ENCODE measurements around the gene SLC13A3.

SLC13A3 gene

GRCh38 chr20:46581391-46581790, 69.9 kb downstream of the SLC13A3 start:
- DNase-seq (ENCODE audit: low read depth): no peak
- no peak overlapping the region for H3K4me3 ChIP-seq (ENCODE audit: control insufficient read depth, low read depth, low read length)
- no peak for TF ChIP-seq CTCF (IDR thresholded peaks at IDR 0.05; ENCODE audit: control insufficient read depth, insufficient read depth, low read depth, low read length, missing control alignments)

GRCh38 chr20:46580613-46581205, 70.5 kb downstream of the SLC13A3 start:
- H3K4me3 ChIP-seq (ENCODE audit: control insufficient read depth, low read depth, low read length): no peak overlapping the region
- DNase-seq (ENCODE audit: low read depth): no peak
- TF ChIP-seq CTCF (IDR thresholded peaks at IDR 0.05; ENCODE audit: control insufficient read depth, insufficient read depth, low read depth, low read length, missing control alignments): no peak

DNA sequence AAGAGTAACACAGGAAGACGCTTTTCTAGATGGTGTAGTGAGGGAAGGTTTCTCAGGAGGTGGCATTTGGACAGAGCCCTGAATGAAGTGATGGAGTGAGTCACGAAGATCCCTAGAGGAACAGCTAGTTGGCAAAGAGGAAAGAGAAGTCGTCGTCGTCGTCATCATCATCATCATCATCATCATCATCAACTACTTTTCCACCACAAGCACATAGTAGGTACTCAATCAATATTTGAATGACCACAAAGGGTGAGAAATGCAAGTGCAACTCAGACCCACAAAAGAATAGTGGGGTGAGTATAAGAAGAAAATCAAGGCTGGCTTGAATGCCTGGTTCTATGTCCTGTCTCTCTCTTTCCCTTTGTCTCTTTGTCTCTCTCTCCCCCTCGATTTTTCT, 72.5 kb downstream of the SLC13A3 start:
- no peak for DNase-seq (ENCODE audit: low read depth)
- no peak overlapping the region for H3K4me3 ChIP-seq (ENCODE audit: control insufficient read depth, low read depth, low read length)
- TF ChIP-seq CTCF (IDR thresholded peaks at IDR 0.05; ENCODE audit: control insufficient read depth, insufficient read depth, low read depth, low read length, missing control alignments): no peak

GRCh38 chr20:46576774-46577395, 74.4 kb downstream of the SLC13A3 start:
- no peak for DNase-seq (ENCODE audit: low read depth)
- H3K4me3 ChIP-seq (ENCODE audit: control insufficient read depth, low read depth, low read length): no peak overlapping the region
- TF ChIP-seq CTCF (IDR thresholded peaks at IDR 0.05; ENCODE audit: control insufficient read depth, insufficient read depth, low read depth, low read length, missing control alignments): no peak

GRCh38 chr20:46575937-46576461, 75.3 kb downstream of the SLC13A3 start:
- TF ChIP-seq CTCF (IDR thresholded peaks at IDR 0.05; ENCODE audit: control insufficient read depth, insufficient read depth, low read depth, low read length, missing control alignments): no peak
- DNase-seq (ENCODE audit: low read depth): no peak

DNA sequence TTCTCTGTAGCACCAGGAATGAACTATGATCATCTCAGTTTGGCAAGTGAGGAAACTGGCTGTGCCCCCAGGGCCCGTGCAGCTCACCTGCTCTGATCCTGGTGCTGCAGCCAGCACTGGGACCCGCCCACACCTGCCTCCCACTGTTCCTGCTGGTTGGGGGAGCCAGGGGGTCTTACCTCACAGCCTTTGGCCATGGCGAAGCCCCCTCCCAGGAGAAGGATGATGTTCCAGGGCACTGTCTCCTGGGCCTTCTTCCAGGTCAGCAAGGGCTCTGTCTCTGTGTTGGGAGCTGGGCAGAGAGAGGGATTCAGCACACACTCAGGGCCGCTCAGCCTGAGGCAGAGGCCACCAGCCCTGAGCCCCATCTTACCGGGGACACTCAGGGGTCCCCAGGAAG, 75.9 kb downstream of the SLC13A3 start:
- DNase-seq (ENCODE audit: low read depth): no peak
- no peak overlapping the region for H3K4me3 ChIP-seq (ENCODE audit: control insufficient read depth, low read depth, low read length)
- no peak for TF ChIP-seq CTCF (IDR thresholded peaks at IDR 0.05; ENCODE audit: control insufficient read depth, insufficient read depth, low read depth, low read length, missing control alignments)

More at GRCh38 chr20:46575937-46576461, 75.3 kb downstream of the SLC13A3 start:
- H3K4me3 ChIP-seq (ENCODE audit: control insufficient read depth, low read depth, low read length): no peak overlapping the region

Measured in AG09309 (cell line).